SJSA1 (cell line): Measurements from ENCODE around the gene OR5I1. TPM values are rescaled to one million over a fixed set of nuclear protein-coding genes. Genes with fewer than 3 reads are reported as not detected.

Experiments
- total RNA-seq: library from RNA; depleted of rRNA; stranded (reverse); fragments of >200 nt; shearing (Covaris generic); gene quantifications from 2 replicates; pipeline ENCODE4 v1.2.3, GENCODE V29; 2014; rRNA removed

Gene OR5I1
- total RNA-seq, 1 experiment from 2014 or later = not detected

Other genes with a start within 250 kb of the OR5I1 start
- gene OR5D13, start 163.0 kb downstream of the OR5I1 start, total RNA-seq = not detected in 2 replicates
- not detected in 2 replicates for gene OR5D14, start 140.8 kb downstream of the OR5I1 start, total RNA-seq
- gene OR5L1, start 125.0 kb downstream of the OR5I1 start, total RNA-seq = not detected in 2 replicates
- not detected in 2 replicates for gene OR5D18, start 116.8 kb downstream of the OR5I1 start, total RNA-seq
- gene OR5L2, start 109.2 kb downstream of the OR5I1 start, total RNA-seq = not detected in 2 replicates
- not detected in 2 replicates for gene OR5D16, start 97.6 kb downstream of the OR5I1 start, total RNA-seq
- not detected in 2 replicates for gene TRIM51, start 53.1 kb downstream of the OR5I1 start, total RNA-seq
- not detected in 2 replicates for gene OR5W2, start 21.8 kb downstream of the OR5I1 start, total RNA-seq
- gene OR10AG1, start 33.5 kb upstream of the OR5I1 start, total RNA-seq = not detected in 2 replicates
- not detected in 2 replicates for gene OR5F1, start 58.2 kb upstream of the OR5I1 start, total RNA-seq
- not detected in 2 replicates for gene OR5AS1, start 91.3 kb upstream of the OR5I1 start, total RNA-seq
- not detected in 2 replicates for gene OR8I2, start 156.9 kb upstream of the OR5I1 start, total RNA-seq
- not detected in 2 replicates for gene OR8H2, start 167.3 kb upstream of the OR5I1 start, total RNA-seq
- gene OR8H3, start 186.0 kb upstream of the OR5I1 start, total RNA-seq = not detected in 2 replicates
- gene OR8J3, start 203.8 kb upstream of the OR5I1 start, total RNA-seq = not detected in 2 replicates
- gene OR8K5, start 223.9 kb upstream of the OR5I1 start, total RNA-seq = not detected in 2 replicates
- gene OR5J2, start 240.2 kb upstream of the OR5I1 start, total RNA-seq = not detected in 2 replicates